Stimulated activated CD8-positive, alpha-beta memory T cell treated with anti-CD3 and anti-CD28 coated beads, Interleukin-4, amount 100 ng/mL, for 24 hours (primary cell): Measurements from ENCODE around the gene DDX47.
"Not testable (repeated sequence)": the region's sequence is repeated elsewhere in the genome, so short reads cannot be mapped to it uniquely, and the experiment has no call there.

ENCODE experiments used
- DNase-seq: peaks from one replicate; pipeline ENCODE4 v3.0.0-alpha.2; 2020; ENCODE audit warnings: low read depth

DDX47 gene

DNA sequence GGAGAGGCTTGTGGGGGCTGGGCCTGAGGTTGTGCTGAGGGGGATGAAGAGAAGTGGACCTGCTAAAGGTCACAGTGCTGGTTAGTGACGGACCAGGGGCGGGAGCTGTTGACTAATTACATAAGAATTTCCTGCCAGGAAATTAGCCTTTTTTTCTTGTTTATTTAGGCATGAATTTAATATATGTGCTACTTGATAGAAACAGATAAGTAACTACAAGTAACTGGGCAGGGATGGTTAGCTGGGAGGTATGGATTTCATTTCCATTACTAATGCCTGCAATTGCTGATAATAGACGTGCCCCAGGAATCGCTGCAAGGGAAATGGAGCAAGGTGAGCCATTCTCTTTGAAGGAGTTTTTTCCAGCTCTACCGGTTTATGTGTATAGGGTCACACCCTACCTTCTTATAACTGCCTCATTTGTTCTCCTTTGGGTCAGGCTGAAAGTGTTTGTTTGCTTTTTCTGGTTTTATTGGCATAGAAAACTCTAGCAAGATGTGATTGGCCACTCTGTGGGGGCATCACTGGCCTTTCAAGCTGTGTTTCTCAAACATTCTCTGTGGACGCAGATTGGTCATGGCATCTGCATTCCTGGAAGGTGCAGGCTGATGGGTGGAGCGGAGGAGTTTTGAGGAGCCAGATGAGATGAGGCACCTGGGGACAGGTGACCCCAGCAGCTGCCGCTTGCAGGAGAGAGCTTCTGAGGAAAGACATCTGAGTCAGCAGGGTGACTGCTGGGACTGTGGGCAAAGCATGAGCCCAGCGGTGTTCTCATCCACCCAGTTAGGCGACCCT, 59.2 kb downstream of the DDX47 start:
- DNase-seq = no peak

- DNase-seq = no peak
These were observed 59.8 kb downstream of the DDX47 start for GRCh38 chr12:12872934-12873275.

GRCh38 chr12:12874029-12874428, 60.9 kb downstream of the DDX47 start:
- no peak for DNase-seq

GRCh38 chr12:12875301-12875700, 62.2 kb downstream of the DDX47 start:
- DNase-seq = not testable (repeated sequence)

DNA sequence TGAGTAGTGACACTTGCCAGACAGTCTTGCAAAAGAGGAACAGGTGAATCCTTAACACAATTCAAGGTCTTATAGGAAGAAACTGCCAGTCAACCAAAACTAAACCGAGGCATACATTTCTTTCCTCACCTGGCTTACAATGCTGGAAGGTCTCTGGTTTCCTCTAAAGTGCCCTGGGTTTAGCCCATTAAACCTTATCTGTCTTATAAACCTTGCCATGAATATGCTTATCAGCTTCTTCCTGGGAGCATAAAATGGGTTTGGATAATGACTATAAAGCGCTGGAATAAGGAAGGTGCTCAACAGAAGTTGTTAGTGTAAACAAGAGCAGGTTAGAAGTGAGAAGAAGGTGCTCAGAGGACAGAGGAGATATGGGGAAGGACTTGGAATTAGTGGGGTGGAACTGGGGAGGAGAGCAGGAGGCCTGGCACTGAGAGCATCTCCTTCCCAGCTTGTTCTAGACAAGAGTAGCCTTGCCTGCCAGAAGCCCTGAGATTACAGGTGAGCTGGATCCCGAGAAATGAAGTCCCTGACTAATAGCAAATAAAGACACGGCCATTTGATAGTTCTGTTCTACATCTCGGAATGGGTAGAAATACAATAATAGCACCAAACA, 64.1 kb downstream of the DDX47 start:
- no peak for DNase-seq

DNA sequence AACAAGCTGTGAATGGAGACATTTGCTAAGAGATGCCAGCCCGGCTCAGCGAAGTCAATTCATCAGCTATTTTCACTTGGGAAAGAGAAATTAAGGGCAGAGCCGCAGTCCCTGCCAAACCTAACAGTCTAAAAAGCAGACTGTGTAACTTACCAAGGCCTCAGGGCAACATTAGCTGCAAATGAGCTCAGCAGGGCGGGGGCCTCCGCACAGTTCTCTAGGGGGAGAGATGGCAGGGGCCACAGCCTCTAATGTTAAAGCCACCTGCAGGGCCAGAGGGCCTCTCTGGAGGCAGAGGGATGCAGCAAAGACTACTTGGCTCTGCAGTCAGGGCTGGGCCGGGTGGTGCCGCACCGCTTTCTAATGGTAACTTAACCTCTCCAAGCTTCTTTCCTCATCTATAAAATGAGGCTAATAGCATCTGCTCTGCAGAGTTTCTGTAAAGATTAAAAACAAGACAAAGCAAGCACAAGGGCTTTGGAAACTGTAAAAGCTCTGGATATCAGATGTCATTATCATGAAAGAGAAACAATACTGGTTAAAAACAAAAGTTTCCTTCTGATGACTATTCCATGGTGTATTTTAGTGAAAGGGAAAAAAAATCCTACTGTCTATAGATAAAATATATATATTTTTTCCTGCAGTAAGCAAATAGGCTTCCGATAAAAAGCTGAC, 64.8 kb downstream of the DDX47 start:
- no peak for DNase-seq
